Measurements from ENCODE around the gene SERPINB3. TPM values are rescaled to one million over a fixed set of nuclear protein-coding genes. Genes with fewer than 3 reads are reported as not detected.

Gene SERPINB3
- total RNA-seq, 1 experiment from 2014 or later, result not detected

DNA sequence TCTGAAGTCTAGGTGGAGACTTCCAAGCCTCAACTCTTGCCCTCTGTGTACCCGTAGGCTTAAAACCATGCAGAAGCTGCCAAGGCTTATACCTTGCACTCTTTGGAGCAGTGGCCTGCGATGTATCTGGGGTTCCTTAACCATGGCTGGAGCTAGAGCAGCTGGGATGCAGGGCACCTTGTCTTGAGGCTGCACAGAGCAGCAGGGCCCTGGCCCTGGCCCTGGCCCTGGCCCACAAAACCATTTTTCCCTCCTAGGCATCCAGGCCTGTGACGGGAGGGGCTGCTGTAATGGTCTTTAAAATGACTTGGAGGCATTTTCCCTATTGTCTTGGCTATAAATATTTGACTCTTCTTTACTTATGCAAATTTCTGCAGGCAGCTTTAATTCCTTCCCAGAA is 36.8 kb downstream of the SERPINB3 start:
- TF ChIP-seq, protein P1, sequence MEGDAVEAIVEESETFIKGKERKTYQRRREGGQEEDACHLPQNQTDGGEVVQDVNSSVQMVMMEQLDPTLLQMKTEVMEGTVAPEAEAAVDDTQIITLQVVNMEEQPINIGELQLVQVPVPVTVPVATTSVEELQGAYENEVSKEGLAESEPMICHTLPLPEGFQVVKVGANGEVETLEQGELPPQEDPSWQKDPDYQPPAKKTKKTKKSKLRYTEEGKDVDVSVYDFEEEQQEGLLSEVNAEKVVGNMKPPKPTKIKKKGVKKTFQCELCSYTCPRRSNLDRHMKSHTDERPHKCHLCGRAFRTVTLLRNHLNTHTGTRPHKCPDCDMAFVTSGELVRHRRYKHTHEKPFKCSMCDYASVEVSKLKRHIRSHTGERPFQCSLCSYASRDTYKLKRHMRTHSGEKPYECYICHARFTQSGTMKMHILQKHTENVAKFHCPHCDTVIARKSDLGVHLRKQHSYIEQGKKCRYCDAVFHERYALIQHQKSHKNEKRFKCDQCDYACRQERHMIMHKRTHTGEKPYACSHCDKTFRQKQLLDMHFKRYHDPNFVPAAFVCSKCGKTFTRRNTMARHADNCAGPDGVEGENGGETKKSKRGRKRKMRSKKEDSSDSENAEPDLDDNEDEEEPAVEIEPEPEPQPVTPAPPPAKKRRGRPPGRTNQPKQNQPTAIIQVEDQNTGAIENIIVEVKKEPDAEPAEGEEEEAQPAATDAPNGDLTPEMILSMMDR (conservative IDR thresholded peaks at IDR 0.05), result no peak
- H3K36me3 ChIP-seq (ENCODE audit: low read depth), result no peaks in the 10 kb centered on the region

DNA sequence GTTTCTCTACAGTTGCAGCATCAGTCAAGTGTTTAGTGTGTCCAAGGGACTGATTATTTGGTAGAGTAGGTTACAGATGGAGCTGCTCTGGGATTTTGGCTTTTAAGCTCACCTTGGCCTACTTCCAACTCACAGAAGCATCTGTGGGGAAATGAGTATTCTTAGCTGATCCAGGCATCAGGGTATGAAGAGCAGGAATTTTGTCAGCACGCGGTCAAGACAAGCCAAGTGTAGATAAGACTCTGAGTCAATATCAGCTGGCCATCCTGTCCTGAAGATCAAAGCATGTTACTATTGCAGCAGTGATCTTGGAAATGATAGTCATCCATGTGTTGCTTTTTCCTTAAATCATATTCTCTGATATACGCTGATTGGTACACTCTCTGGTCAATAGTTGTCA is 42.0 kb downstream of the SERPINB3 start:
- H3F3A ChIP-seq (ENCODE audit: insufficient read depth, low read depth), result no peaks in the 10 kb centered on the region
- BruUV-seq (replicated peaks), result no TSS peak
- CTCF ChIA-PET, result no interaction called here

More for the DNA sequence above, 36.8 kb downstream of the SERPINB3 start:
- Histone ChIP-seq H3K4me2 (no peak overlapping the region), H3K9me3 (ENCODE audit: insufficient read depth, low read depth) (peaks cover 11% of the 10 kb centered on the region; the same call in 1 of the 2 replicates), H3K79me2 (ENCODE audit: low read depth) (no peaks in the 10 kb centered on the region), H3K4me3 (no peak overlapping the region), H3K9me2 (ENCODE audit: insufficient read depth) (no peaks in the 10 kb centered on the region), H3K27ac (no peak overlapping the region), H2AFZ (no peak overlapping the region), H3K27me3 (ENCODE audit: insufficient read depth, low read depth) (no peaks in the 10 kb centered on the region), H3F3A (ENCODE audit: insufficient read depth, low read depth) (no peaks in the 10 kb centered on the region), H3K4me1 (replicated peaks; ENCODE audit: insufficient read depth) (no peaks in the 10 kb centered on the region), H4K20me1 (ENCODE audit: insufficient read depth) (no peaks in the 10 kb centered on the region)
- no peak for DNase-seq
- BruUV-seq (replicated peaks), result no TSS peak
- ChIA-PET CTCF (no interaction called here), POLR2A (ENCODE audit: unreplicated experiment) (no interaction called here)
- intact Hi-C loops (cut with micrococcal nuclease; ENCODE audit: unreplicated experiment), result no loop called here

DNA sequence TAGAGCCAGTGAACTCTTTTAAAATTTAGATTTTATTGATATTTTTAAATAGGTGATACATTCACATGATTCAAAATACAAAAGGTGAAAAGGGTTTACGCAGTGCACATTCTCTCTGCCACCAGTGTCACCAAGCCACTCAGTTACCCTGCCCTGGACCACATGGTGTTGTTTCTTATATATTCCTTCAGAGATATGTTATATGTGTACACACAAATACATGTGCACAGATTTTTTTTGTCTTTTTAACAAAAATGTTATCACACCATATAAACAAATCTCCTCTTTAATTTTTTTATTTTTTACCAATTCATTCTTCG is 43.8 kb downstream of the SERPINB3 start:
- no peak for DNase-seq
- intact Hi-C loops (cut with micrococcal nuclease; ENCODE audit: unreplicated experiment), result no loop called here
- Histone ChIP-seq H3K27me3 (ENCODE audit: insufficient read depth, low read depth) (no peaks in the 10 kb centered on the region), H3K9me2 (ENCODE audit: insufficient read depth) (no peaks in the 10 kb centered on the region), H3K4me1 (replicated peaks; ENCODE audit: insufficient read depth) (no peaks in the 10 kb centered on the region), H3K4me2 (no peak overlapping the region), H3K4me3 (no peak overlapping the region), H3K9me3 (ENCODE audit: insufficient read depth, low read depth) (0 out of 2 replicates have a peak, but pooled peaks cover 7% of the 10 kb centered on the region), H4K20me1 (ENCODE audit: insufficient read depth) (no peaks in the 10 kb centered on the region), H2AFZ (no peak overlapping the region), H3K27ac (no peak overlapping the region), H3F3A (ENCODE audit: insufficient read depth, low read depth) (no peaks in the 10 kb centered on the region), H3K36me3 (ENCODE audit: low read depth) (no peaks in the 10 kb centered on the region), H3K79me2 (ENCODE audit: low read depth) (no peaks in the 10 kb centered on the region)
- POLR2A ChIA-PET (ENCODE audit: unreplicated experiment), result no interaction called here
- CTCF ChIA-PET, result no interaction called here
- no TSS peak for BruUV-seq (replicated peaks)
- TF ChIP-seq EZH2 (IDR thresholded peaks at IDR 0.05; ENCODE audit: low read depth), result no peak
- TF ChIP-seq, protein P1 (conservative IDR thresholded peaks at IDR 0.05), result no peak

More for the DNA sequence above, 42.0 kb downstream of the SERPINB3 start:
- Histone ChIP-seq H2AFZ (no peak overlapping the region), H3K27me3 (ENCODE audit: insufficient read depth, low read depth) (no peaks in the 10 kb centered on the region), H3K79me2 (ENCODE audit: low read depth) (no peaks in the 10 kb centered on the region), H3K9me2 (ENCODE audit: insufficient read depth) (no peaks in the 10 kb centered on the region), H3K27ac (no peak overlapping the region), H3K4me3 (no peak overlapping the region), H3K4me2 (no peak overlapping the region), H3K4me1 (replicated peaks; ENCODE audit: insufficient read depth) (no peaks in the 10 kb centered on the region), H3K36me3 (ENCODE audit: low read depth) (no peaks in the 10 kb centered on the region), H3K9me3 (ENCODE audit: insufficient read depth, low read depth) (peaks cover 14% of the 10 kb centered on the region; the same call in 1 of the 2 replicates), H4K20me1 (ENCODE audit: insufficient read depth) (no peaks in the 10 kb centered on the region)
- POLR2A ChIA-PET (ENCODE audit: unreplicated experiment), result interaction anchor here (0.7 kb wide), 1 partner anchor 375 kb away, joined by 3 read pairs; no protein-coding TSS in a partner anchor
- TF ChIP-seq, protein P1 (conservative IDR thresholded peaks at IDR 0.05), result no peak
- TF ChIP-seq EZH2 (IDR thresholded peaks at IDR 0.05; ENCODE audit: low read depth), result no peak
- intact Hi-C loops (cut with micrococcal nuclease; ENCODE audit: unreplicated experiment), result no loop called here
- no peak for DNase-seq
